OCI-LY7 (cell line): ENCODE data around the gene GMDS.

Experiments
- EZH2phosphoT487 ChIP-seq: fragments of 200-600 bp; sonication (generic); IDR thresholded peaks from 2 replicates; pipeline ENCODE4 v1.6.1; 2018; ENCODE audit warnings: low read depth, borderline replicate concordance, mild to moderate bottlenecking, mixed run types, antibody characterized with exemption, low read length, moderate library complexity, mixed read lengths
- TF ChIP-seq, protein P1 (sequence below): fragments of 200-600 bp; sonication (generic); conservative IDR thresholded peaks from 2 replicates; pipeline ENCODE4 v1.5.1; 2014; ENCODE audit warnings: mild to moderate bottlenecking, antibody characterized with exemption, low read length, moderate library complexity, mixed read lengths

DNA sequence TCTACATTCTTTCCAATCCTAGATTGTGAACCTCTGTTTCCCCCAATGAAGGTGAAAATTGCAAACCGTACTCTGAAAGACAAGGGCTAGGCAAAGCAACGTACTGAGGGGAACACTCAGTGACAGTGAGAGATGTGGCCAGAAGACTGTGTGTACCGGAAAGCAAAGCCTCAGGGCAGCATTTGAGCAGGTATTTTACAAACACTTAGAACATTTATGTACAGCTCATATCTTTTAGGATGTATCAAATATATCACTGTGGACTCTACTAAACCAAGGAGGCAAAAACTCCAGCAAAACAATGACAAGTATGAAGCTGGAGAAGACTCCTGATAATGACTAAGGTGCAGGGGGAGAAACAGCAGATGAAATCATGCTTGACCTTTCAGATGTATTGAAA is 398.8 kb downstream of the GMDS start:
- TF ChIP-seq, protein P1, sequence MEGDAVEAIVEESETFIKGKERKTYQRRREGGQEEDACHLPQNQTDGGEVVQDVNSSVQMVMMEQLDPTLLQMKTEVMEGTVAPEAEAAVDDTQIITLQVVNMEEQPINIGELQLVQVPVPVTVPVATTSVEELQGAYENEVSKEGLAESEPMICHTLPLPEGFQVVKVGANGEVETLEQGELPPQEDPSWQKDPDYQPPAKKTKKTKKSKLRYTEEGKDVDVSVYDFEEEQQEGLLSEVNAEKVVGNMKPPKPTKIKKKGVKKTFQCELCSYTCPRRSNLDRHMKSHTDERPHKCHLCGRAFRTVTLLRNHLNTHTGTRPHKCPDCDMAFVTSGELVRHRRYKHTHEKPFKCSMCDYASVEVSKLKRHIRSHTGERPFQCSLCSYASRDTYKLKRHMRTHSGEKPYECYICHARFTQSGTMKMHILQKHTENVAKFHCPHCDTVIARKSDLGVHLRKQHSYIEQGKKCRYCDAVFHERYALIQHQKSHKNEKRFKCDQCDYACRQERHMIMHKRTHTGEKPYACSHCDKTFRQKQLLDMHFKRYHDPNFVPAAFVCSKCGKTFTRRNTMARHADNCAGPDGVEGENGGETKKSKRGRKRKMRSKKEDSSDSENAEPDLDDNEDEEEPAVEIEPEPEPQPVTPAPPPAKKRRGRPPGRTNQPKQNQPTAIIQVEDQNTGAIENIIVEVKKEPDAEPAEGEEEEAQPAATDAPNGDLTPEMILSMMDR = no peak
- TF ChIP-seq EZH2phosphoT487 = no peak
